Heart left ventricle (tissue), 13 donors: ENCODE measurements around the gene GYG1.

Source experiments
- POLR2A ChIP-seq, 2 donors: fragments of 450-650 bp; IDR thresholded peaks; one replicate each; pipeline ENCODE4 v1.6.1; 2017; ENCODE audit warnings: antibody characterized with exemption in 2 of 2, mild to moderate bottlenecking in 2 of 2, moderate library complexity in 2 of 2
- TF ChIP-seq, protein P1 (sequence below), 12 donors: fragments of 200-600 bp; sonication (generic) in 4 of 12; IDR thresholded peaks; one replicate each; pipeline versions ENCODE4 v1.5.0 to v1.8.0; 2018 to 2022; ENCODE audit warnings: antibody characterized with exemption in 12 of 12, mild to moderate bottlenecking in 5 of 12
- donor health status: ischemic (EF 13 %, LVEDD 7.1; RV severe dilation, severe dysfunction).
- donor health status: DM: no; HTN: yes; CAD: no.
- donor health status: DM: no; HTN: no; CAD: no.
- donor health status: ischemic (EF 25% LVEDD 6.9; RV normal size, moderate dysfunction).
- donor health status: ischemic (EF 25% LVEDD 5.7; RV mildly dilated, moderate dysfunction).
- donor health status: ischemic (EF 35%, LVEDD 5.7; RV mildly dilated, moderate dysfunction).
- donor health status: nonischemic (EF 11% LVEDD 7.7; RV severe dilation, severe dysfunction).
- donor health status: DM: yes; HTN: yes; CAD: no.
- donor health status: PGD.
- donor health status: ischemic (EF 29% LVEDD 5.4; RV normal size, mild dysfunction).
- donor health status: nonischemic (EF 23%, LVEDD 6.1; RV moderate dilation, normal function).

DNA sequence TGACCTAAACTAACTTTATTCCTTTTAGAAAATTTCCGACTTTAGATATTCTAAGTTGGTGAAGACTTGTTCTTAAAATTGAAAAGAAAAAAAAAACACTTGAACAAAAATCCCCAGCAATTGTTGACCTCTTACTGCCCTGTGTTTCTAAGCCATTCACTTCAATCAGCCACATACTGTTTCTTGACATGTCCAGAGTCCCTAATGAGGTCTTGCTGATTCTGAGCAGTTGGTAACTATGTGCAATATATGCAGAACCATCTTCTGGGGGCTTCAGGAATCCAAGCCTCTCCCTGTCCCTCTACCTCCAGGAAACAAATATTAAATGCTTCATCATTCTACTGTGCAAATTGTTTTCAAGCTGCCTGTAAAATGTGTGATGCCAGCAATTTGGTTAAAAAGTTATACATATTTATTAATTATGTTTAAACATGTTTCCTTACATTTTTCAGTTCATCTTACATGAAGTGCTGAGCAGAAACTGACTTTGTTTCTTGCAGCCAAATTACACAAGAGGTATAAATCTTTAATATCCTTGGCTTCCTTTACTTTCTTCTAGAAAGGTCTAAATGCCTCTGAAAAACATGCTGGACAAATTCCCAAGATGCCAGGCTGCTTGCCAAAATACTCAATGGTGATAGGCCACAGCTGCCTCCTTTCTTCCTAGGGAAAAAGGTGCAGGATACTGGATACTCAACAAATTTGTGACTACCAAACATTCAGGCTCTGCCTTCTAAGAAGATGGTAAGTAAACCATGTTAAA is 19.8 kb upstream of the GYG1 start:
- TF ChIP-seq POLR2A (IDR thresholded peaks at IDR 0.05), result no peak
- TF ChIP-seq, protein P1, sequence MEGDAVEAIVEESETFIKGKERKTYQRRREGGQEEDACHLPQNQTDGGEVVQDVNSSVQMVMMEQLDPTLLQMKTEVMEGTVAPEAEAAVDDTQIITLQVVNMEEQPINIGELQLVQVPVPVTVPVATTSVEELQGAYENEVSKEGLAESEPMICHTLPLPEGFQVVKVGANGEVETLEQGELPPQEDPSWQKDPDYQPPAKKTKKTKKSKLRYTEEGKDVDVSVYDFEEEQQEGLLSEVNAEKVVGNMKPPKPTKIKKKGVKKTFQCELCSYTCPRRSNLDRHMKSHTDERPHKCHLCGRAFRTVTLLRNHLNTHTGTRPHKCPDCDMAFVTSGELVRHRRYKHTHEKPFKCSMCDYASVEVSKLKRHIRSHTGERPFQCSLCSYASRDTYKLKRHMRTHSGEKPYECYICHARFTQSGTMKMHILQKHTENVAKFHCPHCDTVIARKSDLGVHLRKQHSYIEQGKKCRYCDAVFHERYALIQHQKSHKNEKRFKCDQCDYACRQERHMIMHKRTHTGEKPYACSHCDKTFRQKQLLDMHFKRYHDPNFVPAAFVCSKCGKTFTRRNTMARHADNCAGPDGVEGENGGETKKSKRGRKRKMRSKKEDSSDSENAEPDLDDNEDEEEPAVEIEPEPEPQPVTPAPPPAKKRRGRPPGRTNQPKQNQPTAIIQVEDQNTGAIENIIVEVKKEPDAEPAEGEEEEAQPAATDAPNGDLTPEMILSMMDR (IDR thresholded peaks at IDR 0.05), result no peak
